ENCODE data around the gene SSBP4. TPM values are rescaled to one million over a fixed set of nuclear protein-coding genes. Genes with fewer than 3 reads are reported as not detected.
A peak's percentile ranks its signal among the peaks of the same experiment; 100 is the strongest.

The SSBP4 gene
- total and polyA plus RNA-seq, 2 of the 4 experiments (the other 2 are of a cell fraction): 14.9 to 39.7 TPM

- TF ChIP-seq MAFK (IDR thresholded peaks at IDR 0.05; ENCODE audit: low read depth, low read length) (no peak), CEBPB (IDR thresholded peaks at IDR 0.05; ENCODE audit: low read depth, low read length) (no peak), MXI1 (IDR thresholded peaks at IDR 0.05; ENCODE audit: borderline replicate concordance, low read depth, low read length) (no peak), RFX5 (IDR thresholded peaks at IDR 0.05; ENCODE audit: low read depth, low read length) (no peak), MAZ (IDR thresholded peaks at IDR 0.05; ENCODE audit: borderline replicate concordance, low read depth, low read length) (no peak), RCOR1 (IDR thresholded peaks at IDR 0.05; ENCODE audit: insufficient replicate concordance, low read length) (no peak), NFE2L2 (IDR thresholded peaks at IDR 0.05; ENCODE audit: low read depth, low read length) (no peak), FOS (IDR thresholded peaks at IDR 0.05; ENCODE audit: low read depth, low read length) (no peak), USF2 (IDR thresholded peaks at IDR 0.05; ENCODE audit: low read depth, low read length) (no peak), POLR2A (IDR thresholded peaks at IDR 0.05; ENCODE audit: low read depth, low read length) (no peak)
- Histone ChIP-seq H2BK120ac (ENCODE audit: low read depth, low read length) (no peak overlapping the region; the same call in 1 of the 2 replicates), H2BK15ac (ENCODE audit: low read depth, low read length) (peak overlapping the region; percentile 34; the same call in 1 of the 3 replicates), H3K9ac (ENCODE audit: low read depth, low read length) (no peak overlapping the region), H3K56ac (ENCODE audit: extremely low read depth, insufficient read depth, low read length) (no peak overlapping the region), H3K27me3 (ENCODE audit: control insufficient read depth, insufficient read depth, low read length) (no peaks in the 10 kb centered on the region), H3K23ac (ENCODE audit: low read depth, low read length) (no peak overlapping the region), H3K18ac (ENCODE audit: low read depth, low read length) (no peak overlapping the region), H3K9me3 (ENCODE audit: control insufficient read depth, insufficient read depth, low read length) (no peaks in the 10 kb centered on the region), H4K5ac (ENCODE audit: low read depth, low read length) (no peak overlapping the region), H2BK20ac (ENCODE audit: low read depth, low read length) (peak overlapping the region; percentile 29; the same call in 1 of the 2 replicates), H4K91ac (ENCODE audit: insufficient read depth, low read depth, low read length) (no peak overlapping the region), H4K20me1 (ENCODE audit: insufficient read depth, low read length) (peaks cover 24% of the 10 kb centered on the region), H2AFZ (replicated peaks; ENCODE audit: low read length, poor library complexity) (no peak overlapping the region), H3K79me1 (ENCODE audit: low read depth in 1 of 2, low read length in 2 of 2) (peaks cover 0 to 34% of the 10 kb centered on the region in 2 experiments; a peak in 3 of 4 replicates), H3K9me1 (ENCODE audit: insufficient read depth, low read length) (peaks cover 10% of the 10 kb centered on the region; the same call in 1 of the 2 replicates), H2AK9ac (replicated peaks; ENCODE audit: low read depth, low read length, poor library complexity) (no peak overlapping the region), H2AK5ac (ENCODE audit: low read depth, low read length) (no peak overlapping the region), H3K4me3 (ENCODE audit: insufficient read depth, low read depth, low read length) (no peak overlapping the region), H2BK5ac (ENCODE audit: low read depth, low read length, poor library complexity, severe bottlenecking) (no peak overlapping the region), H4K8ac (ENCODE audit: low read depth in 2 of 2, low read length in 2 of 2) (no peak overlapping the region), H3K36me3 (ENCODE audit: control insufficient read depth, insufficient read depth, low read length) (peaks cover 7% of the 10 kb centered on the region; the same call in 1 of the 2 replicates), H3K27ac (ENCODE audit: insufficient read depth, low read length) (no peak overlapping the region), H3K4ac (ENCODE audit: low read depth, low read length) (no peak overlapping the region), H3K4me2 (ENCODE audit: low read depth, low read length) (no peak overlapping the region), H3K14ac (replicated peaks; ENCODE audit: low read depth, low read length) (no peak overlapping the region), H3K4me1 (ENCODE audit: control insufficient read depth, insufficient read depth, low read length) (peaks cover 22% of the 10 kb centered on the region)
- 100% methylated on average over 1 of the region's 7 CpGs; no CpG with 5 or more reads in 1 of the 2 experiments for WGBS, 2 experiments (ENCODE audit: extremely low coverage in 2 of 2, insufficient read length in 1 of 2)
- in situ Hi-C loops (cut with MboI; ENCODE audit: low sequenced_read_pairs): no loop called here
- intact Hi-C loops (cut with micrococcal nuclease): no loop called here
- dilution Hi-C loops (cut with HindIII; ENCODE audit: low sequenced_read_pairs, unreplicated experiment): no loop called here
- CTCF ChIA-PET: no interaction called here
- POLR2A ChIA-PET (ENCODE audit: unreplicated experiment): no interaction called here
- DNase-seq: no peak
- no peak for ATAC-seq (ENCODE audit: low read depth)
- BruUV-seq (replicated peaks): no TSS peak
Observed at GRCh38 chr19:18384775-18385174, 34.4 kb upstream of the SSBP4 start.
